ENCODE results near the gene TAF1L. TPM values are rescaled to one million over a fixed set of nuclear protein-coding genes. Genes with fewer than 3 reads are reported as not detected.

Gene TAF1L
- polyA plus RNA-seq, 1 donor (not counting 4 experiments of a cell fraction or from before 2014, with no cell fraction given) = not detected

- dilution Hi-C loops (cut with MboI; ENCODE audit: extremely low pct_ligation_motif_present, low sequenced_read_pairs) = no loop called here
- no peaks in the 10 kb centered on the region for H3K9me1 ChIP-seq (ENCODE audit: control insufficient read depth, extremely low read depth, insufficient read depth, low read length)
- no peaks in the 10 kb centered on the region for H3K9me3 ChIP-seq (ENCODE audit: control insufficient read depth, low read depth, low read length)
- DNase-seq (ENCODE audit: low read depth, low spot score) = no peak
- H3K9ac ChIP-seq (ENCODE audit: control insufficient read depth, extremely low read depth, insufficient read depth, low read length) = no peak overlapping the region
- no peaks in the 10 kb centered on the region for H4K20me1 ChIP-seq (ENCODE audit: control insufficient read depth, extremely low read depth, insufficient read depth, low read length)
- FAIRE-seq = peak; percentile 57
- no peaks in the 10 kb centered on the region for H3K27me3 ChIP-seq (ENCODE audit: control insufficient read depth, extremely low read depth, insufficient read depth, low read length)
- no peak overlapping the region for H2AFZ ChIP-seq (ENCODE audit: control insufficient read depth, low read length)
- TF ChIP-seq CTCF (optimal IDR thresholded peaks at IDR 0.05 in 1 of 3, IDR thresholded peaks at IDR 0.05 in 1 of 3, conservative IDR thresholded peaks at IDR 0.05 in 1 of 3; ENCODE audit: extremely low read depth in 1 of 3, insufficient read depth in 2 of 3, low read length in 3 of 3) = peak in 2 of 3 experiments; percentile 51 to 58
- TF ChIP-seq EZH2 (IDR thresholded peaks at IDR 0.05; ENCODE audit: low read length) = no peak
- H3K4me3 ChIP-seq (ENCODE audit: control insufficient read depth in 2 of 3, extremely low read depth in 1 of 3, insufficient read depth in 2 of 3, low read depth in 1 of 3, low read length in 3 of 3) = no peak overlapping the region
- H3K27ac ChIP-seq (ENCODE audit: control insufficient read depth, insufficient read depth, low read length) = no peak overlapping the region
- H3K4me2 ChIP-seq (ENCODE audit: control insufficient read depth, extremely low read depth, insufficient read depth, low read depth, low read length) = no peak overlapping the region
- no peaks in the 10 kb centered on the region for H3K36me3 ChIP-seq (ENCODE audit: control insufficient read depth in 2 of 2, extremely low read depth in 1 of 2, insufficient read depth in 2 of 2, low read length in 2 of 2)
- no peaks in the 10 kb centered on the region for H3K79me2 ChIP-seq (ENCODE audit: control insufficient read depth, insufficient read depth, low read length)
- H3K4me1 ChIP-seq (ENCODE audit: control insufficient read depth, extremely low read depth, insufficient read depth, low read length) = peaks cover 8% of the 10 kb centered on the region
Observed at GRCh38 chr9:32589083-32589723, 46.3 kb downstream of the TAF1L start.

GRCh38 chr9:32587901-32588300, 47.6 kb downstream of the TAF1L start:
- no peak overlapping the region for H3K27ac ChIP-seq (ENCODE audit: control insufficient read depth, insufficient read depth, low read length)
- no peaks in the 10 kb centered on the region for H3K36me3 ChIP-seq (ENCODE audit: control insufficient read depth in 2 of 2, extremely low read depth in 1 of 2, insufficient read depth in 2 of 2, low read length in 2 of 2)
- DNase-seq (ENCODE audit: low read depth, low spot score) = no peak
- no peaks in the 10 kb centered on the region for H3K27me3 ChIP-seq (ENCODE audit: control insufficient read depth, extremely low read depth, insufficient read depth, low read length)
- no peaks in the 10 kb centered on the region for H4K20me1 ChIP-seq (ENCODE audit: control insufficient read depth, extremely low read depth, insufficient read depth, low read length)
- peak in 1 of 3 experiments; percentile 27 for TF ChIP-seq CTCF (optimal IDR thresholded peaks at IDR 0.05 in 1 of 3, IDR thresholded peaks at IDR 0.05 in 1 of 3, conservative IDR thresholded peaks at IDR 0.05 in 1 of 3; ENCODE audit: extremely low read depth in 1 of 3, insufficient read depth in 2 of 3, low read length in 3 of 3)
- no peak for TF ChIP-seq EZH2 (IDR thresholded peaks at IDR 0.05; ENCODE audit: low read length)
- H3K4me2 ChIP-seq (ENCODE audit: control insufficient read depth, extremely low read depth, insufficient read depth, low read depth, low read length) = no peak overlapping the region
- dilution Hi-C loops (cut with MboI; ENCODE audit: extremely low pct_ligation_motif_present, low sequenced_read_pairs) = no loop called here
- H3K79me2 ChIP-seq (ENCODE audit: control insufficient read depth, insufficient read depth, low read length) = no peaks in the 10 kb centered on the region
- H3K9ac ChIP-seq (ENCODE audit: control insufficient read depth, extremely low read depth, insufficient read depth, low read length) = no peak overlapping the region
- no peak overlapping the region for H2AFZ ChIP-seq (ENCODE audit: control insufficient read depth, low read length)
- no peak overlapping the region for H3K4me3 ChIP-seq (ENCODE audit: control insufficient read depth in 2 of 3, extremely low read depth in 1 of 3, insufficient read depth in 2 of 3, low read depth in 1 of 3, low read length in 3 of 3)
- H3K9me1 ChIP-seq (ENCODE audit: control insufficient read depth, extremely low read depth, insufficient read depth, low read length) = no peaks in the 10 kb centered on the region
- peaks cover 8% of the 10 kb centered on the region for H3K4me1 ChIP-seq (ENCODE audit: control insufficient read depth, extremely low read depth, insufficient read depth, low read length)
- FAIRE-seq = peak; percentile 23
- H3K9me3 ChIP-seq (ENCODE audit: control insufficient read depth, low read depth, low read length) = no peaks in the 10 kb centered on the region

Data from keratinocyte (primary cell).